ENCODE results near the gene PEPD. TPM values are rescaled to one million over a fixed set of nuclear protein-coding genes. Genes with fewer than 3 reads are reported as not detected.

PEPD gene
- total and polyA plus RNA-seq, 10 of the 15 experiments (the other 5 are each of a cell fraction or from before 2014, with no cell fraction given), result 1.4 to 52.0 (median 20.2) TPM

- TF ChIP-seq FOXK2 (IDR thresholded peaks at IDR 0.05), result no peak
These were observed 140.5 kb downstream of the PEPD start (continued) for GRCh38 chr19:33381101-33381500.

GRCh38 chr19:33379151-33379829 lies 142.3 kb downstream of the PEPD start:
- intact Hi-C loops (cut with micrococcal nuclease; ENCODE audit: unreplicated experiment) (no loop called here), in situ Hi-C loops (cut with MboI) (no loop called here)
- Histone ChIP-seq H4K20me1 (ENCODE audit: control insufficient read depth, insufficient read depth) (peaks cover 12% of the 10 kb centered on the region; the same call in 1 of the 2 replicates), H3K4me2 (ENCODE audit: control insufficient read depth, insufficient read depth) (no peak overlapping the region), H3K27me3 (replicated peaks in 1 of 2; ENCODE audit: control insufficient read depth in 2 of 2, insufficient read depth in 2 of 2, low read length in 1 of 2) (no peaks in the 10 kb centered on the region), H3K27ac (ENCODE audit: control insufficient read depth, insufficient read depth) (no peak overlapping the region), H3K9me3 (replicated peaks; ENCODE audit: control insufficient read depth, insufficient read depth, low read length) (no peaks in the 10 kb centered on the region), H3K4me1 (ENCODE audit: control insufficient read depth, insufficient read depth, low read length) (no peaks in the 10 kb centered on the region), H3K4me3 (no peak overlapping the region), H3K9ac (ENCODE audit: control insufficient read depth, insufficient read depth, low read length) (no peak overlapping the region), H2AFZ (ENCODE audit: control insufficient read depth, low read depth, low read length) (no peak overlapping the region), H3K36me3 (ENCODE audit: control insufficient read depth in 2 of 2, insufficient read depth in 2 of 2, low read length in 1 of 2) (peaks cover 9 to 14% of the 10 kb centered on the region in 2 experiments; a peak in 3 of 4 replicates), H3K79me2 (ENCODE audit: control insufficient read depth, insufficient read depth, low read length) (peaks cover 54% of the 10 kb centered on the region)
- ATAC-seq (no peak), FAIRE-seq (no peak), DNase-seq (ENCODE audit: low read depth, low spot score) (no peak)
- ChIA-PET CTCF (interaction anchor here (0.6 to 1.7 kb wide), 3 partner anchors 25 to 241 kb away, joined by 3 to 5 read pairs (median 4); no protein-coding TSS in a partner anchor), POLR2A (no interaction called here), RAD21 (ENCODE audit: unreplicated experiment) (no interaction called here), SMC1A (ENCODE audit: uncharacterized antibody, unreplicated experiment) (interaction anchor here (1.0 to 1.2 kb wide), 2 partner anchors 83 to 203 kb away, joined by 3 read pairs; no protein-coding TSS in a partner anchor)
- TF ChIP-seq GATAD2B (conservative IDR thresholded peaks at IDR 0.05; ENCODE audit: low read depth) (no peak), POLR2A (IDR thresholded peaks at IDR 0.05; ENCODE audit: low read depth, low read length) (no peak), STAT3 (IDR thresholded peaks at IDR 0.05; ENCODE audit: low read depth, low read length) (no peak), ASH2L (IDR thresholded peaks at IDR 0.05; ENCODE audit: borderline replicate concordance, low read depth) (no peak), ATF7 (IDR thresholded peaks at IDR 0.05; ENCODE audit: low read depth) (no peak)
- TF ChIP-seq, protein P1, sequence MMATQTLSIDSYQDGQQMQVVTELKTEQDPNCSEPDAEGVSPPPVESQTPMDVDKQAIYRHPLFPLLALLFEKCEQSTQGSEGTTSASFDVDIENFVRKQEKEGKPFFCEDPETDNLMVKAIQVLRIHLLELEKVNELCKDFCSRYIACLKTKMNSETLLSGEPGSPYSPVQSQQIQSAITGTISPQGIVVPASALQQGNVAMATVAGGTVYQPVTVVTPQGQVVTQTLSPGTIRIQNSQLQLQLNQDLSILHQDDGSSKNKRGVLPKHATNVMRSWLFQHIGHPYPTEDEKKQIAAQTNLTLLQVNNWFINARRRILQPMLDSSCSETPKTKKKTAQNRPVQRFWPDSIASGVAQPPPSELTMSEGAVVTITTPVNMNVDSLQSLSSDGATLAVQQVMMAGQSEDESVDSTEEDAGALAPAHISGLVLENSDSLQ (IDR thresholded peaks at IDR 0.05), result no peak
- WGBS (ENCODE audit: insufficient coverage, insufficient replicate concordance, low lambda C conversion rate, missing lambda C conversion rate), result 94% methylated on average over 16 of the region's 16 CpGs
- BruUV-seq (replicated peaks), result no TSS peak
